ENCODE measurements around the gene TMEM154.

TMEM154 gene

GRCh38 chr4:152587127-152587526 is 92.7 kb downstream of the TMEM154 start:
- no peak for DNase-seq

GRCh38 chr4:152586668-152587067 is 93.1 kb downstream of the TMEM154 start:
- DNase-seq: no peak

- no peak for DNase-seq
Measured at GRCh38 chr4:152585023-152585441, 94.8 kb downstream of the TMEM154 start.

- DNase-seq: no peak
Measured at GRCh38 chr4:152581536-152582160, 98.1 kb downstream of the TMEM154 start.

GRCh38 chr4:152579916-152580315 is 99.9 kb downstream of the TMEM154 start:
- DNase-seq: no peak

GRCh38 chr4:152579107-152579764 is 100.6 kb downstream of the TMEM154 start:
- DNase-seq: no peak

- DNase-seq: no peak
Measured at GRCh38 chr4:152578670-152579069, 101.1 kb downstream of the TMEM154 start.

- no peak for DNase-seq
Measured at GRCh38 chr4:152577708-152578396, 101.9 kb downstream of the TMEM154 start.

GRCh38 chr4:152575533-152575932 is 104.3 kb downstream of the TMEM154 start:
- DNase-seq: no peak

- no peak for DNase-seq
Measured at GRCh38 chr4:152573861-152574260, 105.9 kb downstream of the TMEM154 start.

GRCh38 chr4:152572417-152573086 is 107.2 kb downstream of the TMEM154 start:
- DNase-seq: no peak

GRCh38 chr4:152571770-152572169 is 108.0 kb downstream of the TMEM154 start:
- DNase-seq: no peak

GRCh38 chr4:152571296-152571695 is 108.5 kb downstream of the TMEM154 start:
- DNase-seq: no peak

All from activated CD8-positive, alpha-beta memory T cell treated with anti-CD3 and anti-CD28 coated beads, Interleukin-2, amount 50 U/mL, for 48 hours (primary cell).